DMS53 (cell line): ENCODE measurements around the gene ABCA5.
"Not testable (repeated sequence)": the region's sequence is repeated elsewhere in the genome, so short reads cannot be mapped to it uniquely, and the experiment has no call there.

Source experiments
- DNase-seq: peaks from one replicate; lab custom pipeline; 2025; lab: John Stamatoyannopoulos, UW

Gene ABCA5

DNA sequence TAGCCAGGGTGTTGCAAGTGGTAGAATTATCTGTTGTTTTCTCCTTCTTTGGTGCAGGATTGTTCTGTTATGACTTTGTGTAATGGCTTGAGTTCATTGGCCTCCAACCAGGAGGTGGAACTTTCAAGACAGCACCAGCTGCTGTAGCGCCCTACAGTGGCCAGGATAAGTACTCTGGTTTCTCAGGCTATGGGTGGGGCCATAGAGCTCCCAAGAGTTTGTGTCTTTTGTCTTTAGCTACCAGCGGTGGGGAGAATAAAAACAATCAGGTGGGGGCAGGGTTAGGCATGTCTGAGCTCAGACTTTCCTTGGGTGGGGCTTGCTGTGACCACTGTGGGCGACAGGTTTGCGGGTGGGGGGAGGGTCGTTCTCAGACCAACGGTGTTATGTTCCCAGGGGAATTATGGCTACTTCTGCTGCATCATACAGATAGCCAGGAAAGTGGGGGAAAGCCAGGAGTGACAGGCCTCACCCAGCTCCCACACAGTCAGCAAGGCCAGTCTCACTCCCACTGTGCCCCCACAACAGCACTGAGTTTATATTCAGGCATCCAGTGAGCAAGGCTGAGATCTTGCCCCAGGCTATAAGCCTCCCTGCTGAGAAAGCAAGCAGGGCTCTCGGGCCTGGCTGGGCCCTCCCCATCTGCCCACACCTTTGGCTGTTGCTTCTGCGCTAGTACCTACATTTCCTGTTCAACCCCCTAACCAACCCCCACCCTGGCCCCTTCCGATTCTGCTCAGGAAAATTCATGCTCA lies 113.7 kb downstream of the ABCA5 start:
- peak; percentile 15 for DNase-seq

GRCh38 chr17:69208640-69209039 lies 118.3 kb downstream of the ABCA5 start:
- no peak for DNase-seq

GRCh38 chr17:69207151-69207550 lies 119.8 kb downstream of the ABCA5 start:
- no peak for DNase-seq

- no peak for DNase-seq
Observed at GRCh38 chr17:69198238-69198637, 128.7 kb downstream of the ABCA5 start.

- DNase-seq = not testable (repeated sequence)
Observed at GRCh38 chr17:69196105-69196653, 130.8 kb downstream of the ABCA5 start.
